Keratinocyte (primary cell): ENCODE results near the gene LIPT2. TPM values are rescaled to one million over a fixed set of nuclear protein-coding genes. Genes with fewer than 3 reads are reported as not detected.

ENCODE experiments used
- DNase-seq: peaks from one replicate; pipeline ENCODE4 v3.0.0-alpha.2; 2011; ENCODE audit warnings: low read depth, missing footprints, low spot score
- FAIRE-seq: peaks from 2 replicates; lab custom pipeline; 2011; peaks lifted over from hg19 to GRCh38; lab: Jason Lieb, UNC
- H2AFZ ChIP-seq: 2 replicates; pipeline ENCODE4 v1.6.0; 2012; ENCODE audit warnings: low read length, control low read depth, inconsistent platforms; ENCODE audit not compliant: control insufficient read depth
- H3K27ac ChIP-seq: 2 replicates; pipeline ENCODE4 v1.5.1; 2011; ENCODE audit warnings: low read length; ENCODE audit not compliant: control insufficient read depth, insufficient read depth
- H3K27me3 ChIP-seq: 3 replicates; pipeline ENCODE4 v1.6.0; 2011; ENCODE audit warnings: low read length; ENCODE audit not compliant: control insufficient read depth, insufficient read depth; ENCODE audit errors: extremely low read depth
- H3K36me3 ChIP-seq, 2 experiments: 2 replicates in 1 of 2; 3 replicates in 1 of 2; pipeline ENCODE4 v1.5.1; 2011; ENCODE audit warnings: low read length in 2 of 2, mild to moderate bottlenecking in 1 of 2; ENCODE audit not compliant: control insufficient read depth in 2 of 2, insufficient read depth in 2 of 2; ENCODE audit errors: extremely low read depth in 1 of 2
- H3K4me1 ChIP-seq: 3 replicates; pipeline ENCODE4 v1.5.1; 2011; ENCODE audit warnings: low read length; ENCODE audit not compliant: control insufficient read depth, insufficient read depth; ENCODE audit errors: extremely low read depth
- H3K4me2 ChIP-seq: 3 replicates; pipeline ENCODE4 v1.6.0; 2011; ENCODE audit warnings: low read depth, low read length; ENCODE audit not compliant: control insufficient read depth, insufficient read depth; ENCODE audit errors: extremely low read depth
- H3K4me3 ChIP-seq, 3 experiments: fragments of 200-600 bp in 1 of 3; sonication (generic) in 1 of 3; 2 replicates in 2 of 3; 3 replicates in 1 of 3; pipeline ENCODE4 v1.5.1; 2011 to 2016; ENCODE audit warnings: low read length in 3 of 3, mild to moderate bottlenecking in 3 of 3, control low read depth in 2 of 3, inconsistent platforms in 1 of 3, low read depth in 1 of 3, mixed read lengths in 1 of 3, mixed run types in 1 of 3, moderate library complexity in 1 of 3; ENCODE audit not compliant: control insufficient read depth in 2 of 3, insufficient read depth in 2 of 3; ENCODE audit errors: extremely low read depth in 1 of 3
- H3K79me2 ChIP-seq: 2 replicates; pipeline ENCODE4 v1.6.0; 2012; ENCODE audit warnings: low read length; ENCODE audit not compliant: control insufficient read depth, insufficient read depth
- H3K9ac ChIP-seq: 3 replicates; pipeline ENCODE4 v1.6.0; 2011; ENCODE audit warnings: low read length; ENCODE audit not compliant: control insufficient read depth, insufficient read depth; ENCODE audit errors: extremely low read depth
- H3K9me1 ChIP-seq: 3 replicates; pipeline ENCODE4 v1.6.0; 2011; ENCODE audit warnings: low read length; ENCODE audit not compliant: control insufficient read depth, insufficient read depth; ENCODE audit errors: extremely low read depth
- H3K9me3 ChIP-seq: 2 replicates; pipeline ENCODE4 v1.5.1; 2012; ENCODE audit warnings: low read depth, low read length; ENCODE audit not compliant: control insufficient read depth
- H4K20me1 ChIP-seq: 3 replicates; pipeline ENCODE4 v1.6.0; 2011; ENCODE audit warnings: low read length; ENCODE audit not compliant: control insufficient read depth, insufficient read depth; ENCODE audit errors: extremely low read depth
- EZH2 ChIP-seq: IDR thresholded peaks from one replicate; pipeline ENCODE4 v1.6.1; 2012; ENCODE audit warnings: inconsistent platforms, mild to moderate bottlenecking, low read length, moderate library complexity
- dilution Hi-C: fragments of 300-500 bp; cut with MboI; formaldehyde crosslinking; loops from one replicate; pipeline ENCODE4 v1.7.0; 2020; ENCODE audit warnings: low sequenced_read_pairs; ENCODE audit not compliant: extremely low pct_ligation_motif_present
- polyA plus RNA-seq, 5 experiments: library from polyadenylated mRNA; depleted of rRNA in 3 of 5; stranded (reverse) in 3 of 5; stranded (forward) in 1 of 5; unstranded in 1 of 5; fragments of >200 nt; gene quantifications; 1 replicate in 1 of 5; 2 replicates in 3 of 5; 3 replicates in 1 of 5; pipeline versions ENCODE4 v1.2.1 to v1.2.3, GENCODE V29; 2011 to 2012; ENCODE audit warnings: missing spikeins in 2 of 5, low read depth in 1 of 5, low replicate concordance in 1 of 5
- TF ChIP-seq, protein P1 (sequence below), 3 experiments: IDR thresholded peaks in 1 of 3; conservative IDR thresholded peaks in 1 of 3; optimal IDR thresholded peaks in 1 of 3; 2 replicates in 2 of 3; 3 replicates in 1 of 3; pipeline versions ENCODE3 to v1.5.1; 2011; ENCODE audit warnings: low read length in 3 of 3, mild to moderate bottlenecking in 3 of 3, moderate library complexity in 2 of 3, control low read depth in 1 of 3, inconsistent platforms in 1 of 3; ENCODE audit not compliant: insufficient read depth in 2 of 3; ENCODE audit errors: extremely low read depth in 1 of 3

LIPT2 gene
- polyA plus RNA-seq, 1 donor (not counting 4 experiments of a cell fraction or from before 2014, with no cell fraction given), result 2.3 TPM

DNA sequence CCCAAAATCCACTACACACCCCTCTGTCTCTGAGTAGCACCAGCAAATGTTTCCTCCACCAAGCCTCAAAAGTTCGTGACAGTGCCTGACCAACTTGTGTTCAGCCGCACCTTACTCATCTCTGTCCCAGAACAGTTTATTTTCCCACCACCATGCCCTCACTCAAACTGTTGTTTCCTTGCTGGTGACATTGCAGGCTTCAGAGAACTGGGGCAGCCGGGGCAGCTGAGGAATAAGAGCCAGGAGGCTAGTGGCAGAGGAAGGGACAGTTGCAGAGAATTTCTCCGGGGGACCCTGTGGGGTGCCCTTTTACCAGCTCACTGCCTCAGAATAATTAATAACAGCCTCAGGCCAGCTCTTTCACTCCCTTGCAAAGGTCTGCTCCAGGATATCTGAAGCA lies 25.5 kb downstream of the LIPT2 start:
- Histone ChIP-seq H3K9me1 (no peaks in the 10 kb centered on the region), H4K20me1 (no peaks in the 10 kb centered on the region), H3K9ac (no peak overlapping the region), H3K4me2 (no peak overlapping the region), H3K4me1 (no peaks in the 10 kb centered on the region), H2AFZ (no peak overlapping the region), H3K79me2 (no peaks in the 10 kb centered on the region), H3K4me3 (no peak overlapping the region), H3K36me3 (no peaks in the 10 kb centered on the region), H3K9me3 (no peaks in the 10 kb centered on the region), H3K27me3 (peaks cover 38% of the 10 kb centered on the region), H3K27ac (no peak overlapping the region)
- no peak for TF ChIP-seq EZH2
- FAIRE-seq (no peak), DNase-seq (no peak)
- dilution Hi-C loops, result no loop called here

DNA sequence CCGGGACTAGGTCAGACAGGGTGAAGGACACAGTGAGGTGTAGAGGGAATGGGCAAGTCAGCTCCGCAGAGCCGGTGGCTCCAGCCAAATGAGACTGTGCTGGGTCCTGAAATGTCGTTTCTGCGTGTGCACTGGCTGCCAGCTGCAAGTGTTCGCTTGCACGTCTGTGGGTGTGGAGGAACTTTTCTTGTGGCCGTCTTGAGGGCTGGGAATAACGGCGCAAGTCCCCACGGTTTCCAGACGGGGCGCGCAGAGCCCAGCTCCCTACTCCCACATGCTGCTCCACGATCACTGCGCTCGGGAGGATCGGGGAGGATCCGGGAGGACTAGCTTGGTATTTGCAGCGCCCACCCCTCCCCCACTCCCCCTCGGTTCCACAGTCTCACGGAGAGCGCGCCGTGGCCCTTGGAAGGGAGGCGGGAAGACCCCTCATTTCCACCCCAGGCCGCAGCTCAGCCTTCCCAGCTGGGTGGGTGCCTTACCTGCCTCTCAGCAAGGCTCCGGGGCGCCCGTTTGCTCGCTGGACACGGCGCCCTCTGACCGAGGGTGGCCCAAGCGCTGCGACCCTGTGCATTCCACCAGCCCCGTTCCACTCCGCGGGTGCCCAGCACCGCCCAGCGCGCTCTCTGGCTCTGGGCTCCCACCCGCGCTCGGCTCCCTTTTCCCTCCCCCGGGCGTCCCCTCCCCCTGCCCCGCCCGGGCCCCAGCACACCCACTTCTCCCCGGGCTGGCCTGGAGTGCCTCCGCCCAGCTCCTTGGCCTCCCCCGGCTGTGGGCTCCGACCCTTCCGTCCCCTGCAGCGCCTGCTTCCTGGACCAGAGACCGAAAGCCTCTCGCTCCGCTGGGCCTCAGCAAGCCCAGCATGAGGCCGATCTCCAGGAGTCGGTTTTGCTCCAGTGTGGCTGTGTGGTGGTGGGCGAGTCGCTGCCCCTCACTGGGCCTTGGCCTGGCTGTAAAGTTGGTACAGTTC lies 26.3 kb downstream of the LIPT2 start, which contains the start of gene KCNE3:
Gene KCNE3 (minus strand): TSS at position 634 of the 970 bp plus-strand sequence. CDS start 9,986 bp downstream, outside the sequence.
- Histone ChIP-seq H3K4me1 (no peaks in the 10 kb centered on the region), H3K4me3 (peak within 1 kb of the TSS in 2 of 3 experiments; percentile 12 to 17), H4K20me1 (no peaks in the 10 kb centered on the region), H3K27ac (no peak within 1 kb of the TSS), H3K9ac (no peak within 1 kb of the TSS), H3K27me3 (peaks cover 38% of the 10 kb centered on the region), H2AFZ (peak within 1 kb of the TSS; percentile 36), H3K9me3 (no peaks in the 10 kb centered on the region), H3K79me2 (no peaks in the 10 kb centered on the region), H3K36me3 (no peaks in the 10 kb centered on the region), H3K4me2 (peak within 1 kb of the TSS; percentile 53), H3K9me1 (no peaks in the 10 kb centered on the region)
- peak; percentile 56 for TF ChIP-seq EZH2
- TF ChIP-seq, protein P1, sequence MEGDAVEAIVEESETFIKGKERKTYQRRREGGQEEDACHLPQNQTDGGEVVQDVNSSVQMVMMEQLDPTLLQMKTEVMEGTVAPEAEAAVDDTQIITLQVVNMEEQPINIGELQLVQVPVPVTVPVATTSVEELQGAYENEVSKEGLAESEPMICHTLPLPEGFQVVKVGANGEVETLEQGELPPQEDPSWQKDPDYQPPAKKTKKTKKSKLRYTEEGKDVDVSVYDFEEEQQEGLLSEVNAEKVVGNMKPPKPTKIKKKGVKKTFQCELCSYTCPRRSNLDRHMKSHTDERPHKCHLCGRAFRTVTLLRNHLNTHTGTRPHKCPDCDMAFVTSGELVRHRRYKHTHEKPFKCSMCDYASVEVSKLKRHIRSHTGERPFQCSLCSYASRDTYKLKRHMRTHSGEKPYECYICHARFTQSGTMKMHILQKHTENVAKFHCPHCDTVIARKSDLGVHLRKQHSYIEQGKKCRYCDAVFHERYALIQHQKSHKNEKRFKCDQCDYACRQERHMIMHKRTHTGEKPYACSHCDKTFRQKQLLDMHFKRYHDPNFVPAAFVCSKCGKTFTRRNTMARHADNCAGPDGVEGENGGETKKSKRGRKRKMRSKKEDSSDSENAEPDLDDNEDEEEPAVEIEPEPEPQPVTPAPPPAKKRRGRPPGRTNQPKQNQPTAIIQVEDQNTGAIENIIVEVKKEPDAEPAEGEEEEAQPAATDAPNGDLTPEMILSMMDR (optimal IDR thresholded peaks at IDR 0.05 in 1 of 3, IDR thresholded peaks at IDR 0.05 in 1 of 3, conservative IDR thresholded peaks at IDR 0.05 in 1 of 3; ENCODE audit: extremely low read depth in 1 of 3, insufficient read depth in 2 of 3, low read length in 3 of 3), result no peak
- FAIRE-seq (no peak), DNase-seq (no peak)
- dilution Hi-C loops, result no loop called here
